ENCODE data around the gene STT3B. TPM values are rescaled to one million over a fixed set of nuclear protein-coding genes. Genes with fewer than 3 reads are reported as not detected.

STT3B gene
- total RNA-seq, 6 experiments from 2014 or later = 53.8 to 70.9 (median 65.1) TPM

- Histone ChIP-seq H3K27ac (no peak overlapping the region), H3K27me3 (no peaks in the 10 kb centered on the region), H3K4me3 (no peak overlapping the region), H3K36me3 (no peaks in the 10 kb centered on the region), H3K9me3 (no peaks in the 10 kb centered on the region), H3K4me1 (no peaks in the 10 kb centered on the region)
- WGBS (ENCODE audit: insufficient coverage, low coverage, low lambda C conversion rate, missing lambda C conversion rate) = 38% methylated on average over 1 of the region's 1 CpG
- ATAC-seq (peak; percentile 44 to 69 (median 57)), DNase-seq (no peak)
- TF ChIP-seq CTCF (IDR thresholded peaks at IDR 0.05) (no peak), POLR2A (IDR thresholded peaks at IDR 0.05) (no peak)
- intact Hi-C loops (cut with DNase I) = no loop called here
These were observed 137.4 kb downstream of the STT3B start for GRCh38 chr3:31670136-31670535.

GRCh38 chr3:31670722-31671121 lies 138.0 kb downstream of the STT3B start:
- Histone ChIP-seq H3K9me3 (no peaks in the 10 kb centered on the region), H3K27me3 (no peaks in the 10 kb centered on the region), H3K27ac (no peak overlapping the region), H3K4me3 (no peak overlapping the region), H3K36me3 (no peaks in the 10 kb centered on the region), H3K4me1 (no peaks in the 10 kb centered on the region)
- DNase-seq (no peak), ATAC-seq (no peak)
- WGBS (ENCODE audit: insufficient coverage, low coverage, low lambda C conversion rate, missing lambda C conversion rate) = 68% methylated on average over 9 of the region's 9 CpGs
- no peak for TF ChIP-seq CTCF (IDR thresholded peaks at IDR 0.05)
- intact Hi-C loops (cut with DNase I) = no loop called here

DNA sequence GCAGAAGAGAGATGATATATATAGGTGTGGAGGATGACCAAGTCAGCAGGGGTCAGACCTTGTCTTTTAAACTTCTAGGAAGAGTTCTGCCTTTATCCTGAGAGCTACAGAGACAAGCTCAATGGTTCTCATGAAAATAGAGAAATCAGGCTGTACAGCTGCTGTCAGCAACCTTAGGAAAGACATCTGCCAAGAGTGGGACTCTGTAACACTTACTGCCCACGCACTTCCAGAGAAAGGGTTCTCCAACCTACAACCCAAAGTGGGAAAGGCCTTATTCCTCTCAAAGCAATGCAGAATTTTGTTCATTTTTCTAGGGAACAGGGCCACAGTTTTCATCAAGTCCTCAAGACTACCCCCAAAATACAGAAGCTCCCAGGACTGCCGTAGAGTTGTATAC lies 138.7 kb downstream of the STT3B start:
- no peak for DNase-seq
- no peaks in the 10 kb centered on the region for H3K9me3 ChIP-seq
- H3K4me3 ChIP-seq = no peak overlapping the region
- WGBS (ENCODE audit: insufficient coverage, low coverage, low lambda C conversion rate, missing lambda C conversion rate) = 68% methylated on average over 2 of the region's 2 CpGs
- intact Hi-C loops (cut with DNase I) = no loop called here
- H3K36me3 ChIP-seq = no peaks in the 10 kb centered on the region
- no peak overlapping the region for H3K27ac ChIP-seq
- H3K4me1 ChIP-seq = no peaks in the 10 kb centered on the region
- ATAC-seq = no peak
- H3K27me3 ChIP-seq = no peaks in the 10 kb centered on the region
- no peak for TF ChIP-seq POLR2A (IDR thresholded peaks at IDR 0.05)

DNA sequence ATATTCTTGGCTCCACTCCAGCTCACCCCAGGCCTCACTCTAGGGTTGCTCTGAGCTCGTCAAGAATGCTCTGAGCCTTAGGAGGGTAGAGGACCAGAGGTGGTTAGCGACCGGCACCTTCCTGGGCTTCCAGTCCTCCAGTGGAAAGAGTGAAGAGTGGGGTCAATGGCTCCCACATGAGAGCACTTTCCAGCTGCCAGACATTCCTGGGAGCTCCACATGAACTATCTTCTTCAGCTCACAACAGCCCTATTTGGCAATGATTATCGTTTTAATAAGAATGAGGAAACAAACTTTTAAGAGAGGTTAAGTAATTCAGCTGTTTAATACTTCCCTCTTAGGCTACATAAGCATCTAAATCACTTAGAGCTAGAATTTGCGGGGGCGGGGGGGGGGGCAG lies 139.3 kb downstream of the STT3B start:
- H3K9me3 ChIP-seq = no peaks in the 10 kb centered on the region
- no peak for DNase-seq
- ATAC-seq = peak in 1 of 4 donors; percentile 14
- 17% methylated on average over 3 of the region's 6 CpGs for WGBS (ENCODE audit: insufficient coverage, low coverage, low lambda C conversion rate, missing lambda C conversion rate)
- H3K27ac ChIP-seq = no peak overlapping the region
- H3K27me3 ChIP-seq = no peaks in the 10 kb centered on the region
- no peak for TF ChIP-seq POLR2A (IDR thresholded peaks at IDR 0.05)
- no peak for TF ChIP-seq CTCF (IDR thresholded peaks at IDR 0.05)
- no peaks in the 10 kb centered on the region for H3K36me3 ChIP-seq
- no peaks in the 10 kb centered on the region for H3K4me1 ChIP-seq
- H3K4me3 ChIP-seq = no peak overlapping the region
- intact Hi-C loops (cut with DNase I) = no loop called here

DNA sequence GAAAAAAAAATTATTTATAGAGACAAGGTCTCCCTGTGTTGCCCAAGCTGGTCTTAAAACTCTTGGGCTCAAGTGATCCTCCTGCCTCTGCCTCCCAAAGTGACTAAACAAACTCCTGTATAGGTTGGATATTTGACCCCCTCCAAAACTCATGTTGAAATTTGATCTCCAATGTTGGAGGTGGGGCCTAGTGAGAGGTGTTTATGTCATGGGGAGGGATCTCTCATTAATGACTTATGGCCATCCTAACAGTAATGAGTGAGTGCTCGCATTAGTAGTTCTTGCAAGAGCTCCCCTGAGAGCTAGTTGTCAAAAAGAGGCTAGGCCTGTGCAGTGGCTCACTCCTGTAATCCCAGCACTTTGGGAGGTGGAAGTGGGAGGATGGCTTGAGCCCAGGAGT lies 141.2 kb downstream of the STT3B start:
- Histone ChIP-seq H3K27ac (no peak overlapping the region), H3K4me1 (no peaks in the 10 kb centered on the region), H3K9me3 (no peaks in the 10 kb centered on the region), H3K4me3 (no peak overlapping the region), H3K27me3 (no peaks in the 10 kb centered on the region), H3K36me3 (no peaks in the 10 kb centered on the region)
- TF ChIP-seq POLR2A (IDR thresholded peaks at IDR 0.05) = no peak
- TF ChIP-seq CTCF (IDR thresholded peaks at IDR 0.05) = no peak
- no peak for ATAC-seq
- WGBS (ENCODE audit: insufficient coverage, low coverage, low lambda C conversion rate, missing lambda C conversion rate) = 100% methylated on average over 1 of the region's 1 CpG
- no peak for DNase-seq
- intact Hi-C loops (cut with DNase I) = no loop called here

Data from right lobe of liver (tissue), 6 donors.